ENCODE results near the gene SRA1. TPM values are rescaled to one million over a fixed set of nuclear protein-coding genes. Genes with fewer than 3 reads are reported as not detected.

Gene SRA1
- total RNA-seq, 2 experiments from 2014 or later = 18.8 to 24.5 TPM

GRCh38 chr5:140563596-140563995, 6.3 kb upstream of the SRA1 start:
- TF ChIP-seq EZH2phosphoT487 (IDR thresholded peaks at IDR 0.05; ENCODE audit: borderline replicate concordance, low read depth, low read length) (no peak), CTCF (conservative IDR thresholded peaks at IDR 0.05; ENCODE audit: low read length) (no peak)
- Histone ChIP-seq H3K4me1 (ENCODE audit: insufficient read depth, low read length, poor library complexity, severe bottlenecking) (peaks cover 25% of the 10 kb centered on the region), H3K27ac (ENCODE audit: low read depth, low read length, poor library complexity, severe bottlenecking) (peak overlapping the region; percentile 40), H3K79me2 (ENCODE audit: insufficient read depth, low read depth, low read length) (peaks cover 17% of the 10 kb centered on the region), H3K9me2 (ENCODE audit: insufficient read depth, low read length) (no peaks in the 10 kb centered on the region), H3K9me3 (ENCODE audit: low read length) (no peaks in the 10 kb centered on the region), H3K36me3 (ENCODE audit: insufficient read depth, low read length) (peaks cover 34% of the 10 kb centered on the region), H4K20me1 (ENCODE audit: insufficient read depth, low read length) (no peaks in the 10 kb centered on the region), H2AFZ (ENCODE audit: low read length) (peak overlapping the region; percentile 90; the same call in 1 of the 2 replicates), H3K4me2 (ENCODE audit: low read length) (peak overlapping the region; percentile 97), H3K4me3 (ENCODE audit: low read depth, low read length, poor library complexity, severe bottlenecking) (peak overlapping the region; percentile 87)
- BruUV-seq (replicated peaks) = TSS peak; percentile 58
- CTCF ChIA-PET (ENCODE audit: unreplicated experiment) = interaction anchor here (0.6 kb wide), 1 partner anchor 131 kb away, joined by 3 read pairs; no protein-coding TSS in a partner anchor
- POLR2A ChIA-PET = no interaction called here
- DNase-seq (ENCODE audit: low spot score) = peak; percentile 18
- intact Hi-C loops (cut with micrococcal nuclease; ENCODE audit: unreplicated experiment) = no loop called here

DNA sequence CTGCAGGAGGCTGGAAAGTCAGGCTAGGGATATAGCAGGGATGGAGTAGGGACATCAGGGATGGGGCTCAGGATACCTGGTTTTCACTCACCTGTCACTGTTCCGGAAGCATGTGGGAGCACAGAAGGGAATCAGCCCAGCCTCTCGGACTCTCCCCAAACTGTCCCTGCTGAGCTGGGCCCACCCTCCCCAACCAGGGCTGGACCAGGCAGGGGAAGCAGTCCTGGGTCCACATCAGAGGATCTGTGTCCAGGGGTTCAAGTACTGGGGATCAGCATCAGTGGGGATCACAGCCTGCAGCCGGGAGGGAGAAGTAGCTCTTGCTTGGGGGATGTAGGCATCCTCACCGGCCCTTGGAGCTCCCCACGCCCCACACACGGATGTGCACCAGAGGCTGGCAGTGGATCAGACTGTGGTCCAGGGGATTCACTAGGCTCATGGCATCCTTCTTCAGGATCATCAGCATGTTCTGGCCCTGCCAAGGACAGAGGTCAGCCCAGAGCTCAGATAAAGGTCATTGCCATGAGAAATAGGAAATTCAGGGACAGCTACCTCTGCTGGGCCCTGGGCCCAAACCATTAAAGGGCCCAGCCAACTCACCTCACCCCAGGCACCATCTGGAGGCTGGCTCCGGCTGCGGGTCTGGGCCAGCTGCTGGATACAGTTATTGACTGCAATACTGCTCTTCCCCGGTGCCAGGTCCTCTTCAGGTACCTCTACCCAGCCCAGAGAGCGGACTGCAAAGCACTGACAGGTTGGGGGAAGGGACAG, 4.7 kb upstream of the SRA1 start:
- Histone ChIP-seq H3K79me2 (ENCODE audit: insufficient read depth, low read depth, low read length) (peaks cover 17% of the 10 kb centered on the region), H3K4me2 (ENCODE audit: low read length) (no peak overlapping the region), H3K9me3 (ENCODE audit: low read length) (no peaks in the 10 kb centered on the region), H3K4me1 (ENCODE audit: insufficient read depth, low read length, poor library complexity, severe bottlenecking) (peaks cover 31% of the 10 kb centered on the region), H3K27ac (ENCODE audit: low read depth, low read length, poor library complexity, severe bottlenecking) (no peak overlapping the region), H2AFZ (ENCODE audit: low read length) (no peak overlapping the region), H3K9me2 (ENCODE audit: insufficient read depth, low read length) (no peaks in the 10 kb centered on the region), H4K20me1 (ENCODE audit: insufficient read depth, low read length) (no peaks in the 10 kb centered on the region), H3K36me3 (ENCODE audit: insufficient read depth, low read length) (peaks cover 17% of the 10 kb centered on the region), H3K4me3 (ENCODE audit: low read depth, low read length, poor library complexity, severe bottlenecking) (no peak overlapping the region)
- TF ChIP-seq EZH2phosphoT487 (IDR thresholded peaks at IDR 0.05; ENCODE audit: borderline replicate concordance, low read depth, low read length) = no peak
- TF ChIP-seq CTCF (conservative IDR thresholded peaks at IDR 0.05; ENCODE audit: low read length) = no peak
- DNase-seq (ENCODE audit: low spot score) = no peak
- ChIA-PET POLR2A (no interaction called here), CTCF (ENCODE audit: unreplicated experiment) (no interaction called here)
- intact Hi-C loops (cut with micrococcal nuclease; ENCODE audit: unreplicated experiment) = no loop called here
- no TSS peak for BruUV-seq (replicated peaks)

- H3K4me2 ChIP-seq (ENCODE audit: low read length) = no peak overlapping the region
- H3K36me3 ChIP-seq (ENCODE audit: insufficient read depth, low read length) = 0 out of 2 replicates have a peak, but pooled peaks cover 6% of the 10 kb centered on the region
- peaks cover 27% of the 10 kb centered on the region for H3K4me1 ChIP-seq (ENCODE audit: insufficient read depth, low read length, poor library complexity, severe bottlenecking)
- H3K79me2 ChIP-seq (ENCODE audit: insufficient read depth, low read depth, low read length) = peaks cover 22% of the 10 kb centered on the region; the same call in 1 of the 2 replicates
- no peak overlapping the region for H2AFZ ChIP-seq (ENCODE audit: low read length)
- no peak overlapping the region for H3K27ac ChIP-seq (ENCODE audit: low read depth, low read length, poor library complexity, severe bottlenecking)
- DNase-seq (ENCODE audit: low spot score) = no peak
- TF ChIP-seq EZH2phosphoT487 (IDR thresholded peaks at IDR 0.05; ENCODE audit: borderline replicate concordance, low read depth, low read length) = no peak
- TF ChIP-seq CTCF (conservative IDR thresholded peaks at IDR 0.05; ENCODE audit: low read length) = no peak
- H3K9me2 ChIP-seq (ENCODE audit: insufficient read depth, low read length) = no peaks in the 10 kb centered on the region
- no peaks in the 10 kb centered on the region for H4K20me1 ChIP-seq (ENCODE audit: insufficient read depth, low read length)
- CTCF ChIA-PET (ENCODE audit: unreplicated experiment) = interaction anchor here (0.5 kb wide), 1 partner anchor 928 kb away, joined by 3 read pairs; no protein-coding TSS in a partner anchor
- no TSS peak for BruUV-seq (replicated peaks)
- intact Hi-C loops (cut with micrococcal nuclease; ENCODE audit: unreplicated experiment) = no loop called here
- POLR2A ChIA-PET = interaction anchor here (0.6 to 1.0 kb wide), 2 partner anchors 9 to 87 kb away, joined by 3 to 4 read pairs; partner anchors contain the start of genes IK and NDUFA2
- no peaks in the 10 kb centered on the region for H3K9me3 ChIP-seq (ENCODE audit: low read length)
- no peak overlapping the region for H3K4me3 ChIP-seq (ENCODE audit: low read depth, low read length, poor library complexity, severe bottlenecking)
These were observed 3.0 kb upstream of the SRA1 start for GRCh38 chr5:140560227-140560626.
